Caco-2 (cell line): ENCODE data around the gene IQCK. TPM values are rescaled to one million over a fixed set of nuclear protein-coding genes. Genes with fewer than 3 reads are reported as not detected.
A peak's percentile ranks its signal among the peaks of the same experiment; 100 is the strongest.

ENCODE experiments used
- BruUV-seq: library from RNA; stranded (reverse); fragments of 400-500 nt; replicated peaks from 2 replicates; lab custom pipeline; 2021; lab: Mats Ljungman, UMichigan
- CTCF ChIA-PET: fragments of 300-600 bp; sonication (Branson Sonifier 250); formaldehyde crosslinking; loops from one replicate; lab custom pipeline; 2022; ENCODE audit warnings: antibody characterized with exemption; lab: Charles Lee
- POLR2A ChIA-PET: fragments of 300-600 bp; sonication (Branson Sonifier 250); formaldehyde crosslinking; loops from one replicate; lab custom pipeline; 2022; ENCODE audit warnings: antibody characterized with exemption; lab: Charles Lee
- DNase-seq, 2 experiments: peaks; one replicate each; pipeline versions ENCODE4 v3.0.0 to v3.0.0-alpha.2; 2020 to 2022
- H3K27me3 ChIP-seq: replicated peaks from 2 replicates; pipeline ENCODE4 v1.6.0; 2011; ENCODE audit warnings: low read length; ENCODE audit not compliant: control insufficient read depth, insufficient read depth
- H3K36me3 ChIP-seq: 2 replicates; pipeline ENCODE4 v1.5.1; 2011; ENCODE audit warnings: low read length; ENCODE audit not compliant: control insufficient read depth, insufficient read depth
- H3K4me1 ChIP-seq: fragments of 250-450 bp; sonication (Bioruptor Pico); 2 replicates; pipeline ENCODE4 v1.5.1; 2020; ENCODE audit warnings: mild to moderate bottlenecking
- H3K4me3 ChIP-seq: 2 replicates; pipeline ENCODE4 v1.5.1; 2011; ENCODE audit warnings: low read depth, mild to moderate bottlenecking, control low read depth, low read length
- H3K9me3 ChIP-seq: fragments of 250-450 bp; sonication (Bioruptor Pico); 2 replicates; pipeline ENCODE4 v1.5.1; 2020; ENCODE audit warnings: mild to moderate bottlenecking, moderate library complexity
- H3K27ac Mint-ChIP-seq: one replicate; pipeline ENCODE4 v1.8.0; 2022; ENCODE audit warnings: mixed read lengths; ENCODE audit not compliant: unreplicated experiment
- H3K27me3 Mint-ChIP-seq: one replicate; pipeline ENCODE4 v1.8.0; 2022; ENCODE audit warnings: mixed read lengths; ENCODE audit not compliant: insufficient read depth, unreplicated experiment
- H3K36me3 Mint-ChIP-seq: one replicate; pipeline ENCODE4 v1.8.0; 2022; ENCODE audit warnings: mild to moderate bottlenecking, mixed read lengths; ENCODE audit not compliant: insufficient read depth, unreplicated experiment
- H3K4me1 Mint-ChIP-seq: one replicate; pipeline ENCODE4 v1.8.0; 2022; ENCODE audit warnings: low read depth, mixed read lengths; ENCODE audit not compliant: unreplicated experiment
- H3K4me3 Mint-ChIP-seq: one replicate; pipeline ENCODE4 v1.8.0; 2022; ENCODE audit warnings: mild to moderate bottlenecking, moderate library complexity, mixed read lengths; ENCODE audit not compliant: unreplicated experiment
- H3K9me3 Mint-ChIP-seq: one replicate; pipeline ENCODE4 v1.8.0; 2022; ENCODE audit warnings: mixed read lengths; ENCODE audit not compliant: unreplicated experiment
- intact Hi-C: fragments of 100-400 bp; cut with micrococcal nuclease; formaldehyde crosslinking; loops from one replicate; pipeline ENCODE4 v1.10.0; 2022; ENCODE audit not compliant: unreplicated experiment
- total RNA-seq: library from RNA; stranded (reverse); gene quantifications from 2 replicates; pipeline ENCODE4 v1.2.3, GENCODE V29; 2022
- TF ChIP-seq, protein P1 (sequence below), 2 experiments: fragments of 200-600 bp in 1 of 2; IDR thresholded peaks; 1 replicate in 1 of 2; 2 replicates in 1 of 2; pipeline versions ENCODE4 v1.5.1 to v1.8.0; 2011 to 2022; ENCODE audit warnings: antibody characterized with exemption in 1 of 2, control low read depth in 1 of 2, inconsistent platforms in 1 of 2, low read depth in 1 of 2, low read length in 1 of 2, mild to moderate bottlenecking in 1 of 2, moderate library complexity in 1 of 2; ENCODE audit not compliant: insufficient read depth in 1 of 2, severe bottlenecking in 1 of 2, unreplicated experiment in 1 of 2

The IQCK gene
- total RNA-seq, 1 experiment from 2014 or later, result 2.0 TPM

DNA sequence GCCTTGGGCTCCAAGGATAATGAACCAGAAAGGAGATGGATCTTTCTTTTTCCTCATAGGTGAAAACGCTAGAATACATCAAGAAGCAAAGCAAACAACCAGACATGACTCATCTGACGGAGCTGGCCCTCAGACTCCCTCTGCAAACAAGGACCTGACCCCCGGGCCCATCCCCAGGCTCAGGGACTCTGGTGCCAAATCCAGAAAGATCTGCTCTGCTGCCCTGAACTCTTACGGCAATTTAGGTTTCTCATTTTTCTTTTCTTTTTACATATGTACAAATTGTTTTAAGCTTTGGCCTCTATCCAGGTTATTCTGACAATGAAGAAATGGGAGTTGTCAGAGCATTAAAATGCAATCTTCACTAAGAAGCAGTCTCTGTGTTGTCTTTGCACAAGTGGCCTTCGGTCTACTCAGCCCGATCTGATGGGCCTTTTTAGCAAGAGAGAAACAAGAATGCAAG is 17.7 kb upstream of the IQCK start:
- TF ChIP-seq, protein P1, sequence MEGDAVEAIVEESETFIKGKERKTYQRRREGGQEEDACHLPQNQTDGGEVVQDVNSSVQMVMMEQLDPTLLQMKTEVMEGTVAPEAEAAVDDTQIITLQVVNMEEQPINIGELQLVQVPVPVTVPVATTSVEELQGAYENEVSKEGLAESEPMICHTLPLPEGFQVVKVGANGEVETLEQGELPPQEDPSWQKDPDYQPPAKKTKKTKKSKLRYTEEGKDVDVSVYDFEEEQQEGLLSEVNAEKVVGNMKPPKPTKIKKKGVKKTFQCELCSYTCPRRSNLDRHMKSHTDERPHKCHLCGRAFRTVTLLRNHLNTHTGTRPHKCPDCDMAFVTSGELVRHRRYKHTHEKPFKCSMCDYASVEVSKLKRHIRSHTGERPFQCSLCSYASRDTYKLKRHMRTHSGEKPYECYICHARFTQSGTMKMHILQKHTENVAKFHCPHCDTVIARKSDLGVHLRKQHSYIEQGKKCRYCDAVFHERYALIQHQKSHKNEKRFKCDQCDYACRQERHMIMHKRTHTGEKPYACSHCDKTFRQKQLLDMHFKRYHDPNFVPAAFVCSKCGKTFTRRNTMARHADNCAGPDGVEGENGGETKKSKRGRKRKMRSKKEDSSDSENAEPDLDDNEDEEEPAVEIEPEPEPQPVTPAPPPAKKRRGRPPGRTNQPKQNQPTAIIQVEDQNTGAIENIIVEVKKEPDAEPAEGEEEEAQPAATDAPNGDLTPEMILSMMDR (IDR thresholded peaks at IDR 0.05; ENCODE audit: insufficient read depth in 1 of 2, low read depth in 1 of 2, low read length in 1 of 2, severe bottlenecking in 1 of 2, unreplicated experiment in 1 of 2), result no peak
- no TSS peak for BruUV-seq
- ChIA-PET POLR2A (interaction anchor here (1.0 kb wide), 1 partner anchor 18 kb away, joined by 3 read pairs; the partner anchor contains the start of genes IQCK and KNOP1), CTCF (interaction anchor here (0.5 kb wide), 1 partner anchor 649 kb away, joined by 3 read pairs; no protein-coding TSS in a partner anchor)
- Histone ChIP-seq H3K27me3 (no peaks in the 10 kb centered on the region), H3K4me3 (no peak overlapping the region), H3K9me3 (no peaks in the 10 kb centered on the region), H3K4me1 (peaks cover 11% of the 10 kb centered on the region), H3K36me3 (peaks cover 2% of the 10 kb centered on the region)
- intact Hi-C loops, result no loop called here
- Mint-ChIP-seq H3K27ac (peak overlapping the region; percentile 33), H3K27me3 (no peaks in the 10 kb centered on the region), H3K4me1 (peaks cover 15% of the 10 kb centered on the region), H3K4me3 (no peak overlapping the region), H3K36me3 (peaks cover 33% of the 10 kb centered on the region), H3K9me3 (no peaks in the 10 kb centered on the region)
- peak in 1 of 2 experiments; percentile 32 for DNase-seq

DNA sequence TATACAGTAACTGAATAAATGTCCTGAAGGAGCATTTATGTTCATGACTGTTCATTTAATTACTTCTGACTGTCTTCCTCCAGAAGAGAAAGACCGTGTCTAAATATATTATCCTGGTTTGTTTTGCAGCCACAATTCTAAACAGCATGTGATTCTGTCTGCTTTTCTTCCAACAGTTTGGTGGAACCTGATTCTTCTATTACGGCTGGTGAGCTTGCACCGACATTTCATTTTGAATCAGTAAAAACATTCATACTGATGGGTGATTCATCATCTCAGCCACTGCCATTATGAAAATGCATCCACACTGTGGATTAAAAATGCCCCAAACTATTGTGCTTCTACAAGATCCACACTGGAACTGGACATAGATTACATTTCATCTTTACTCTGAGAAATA is 17.0 kb upstream of the IQCK start:
- intact Hi-C loops, result no loop called here
- no peak for DNase-seq
- Histone ChIP-seq H3K4me1 (peaks cover 11% of the 10 kb centered on the region), H3K27me3 (no peaks in the 10 kb centered on the region), H3K4me3 (no peak overlapping the region), H3K9me3 (no peaks in the 10 kb centered on the region), H3K36me3 (peaks cover 4% of the 10 kb centered on the region)
- ChIA-PET CTCF (interaction anchor here (0.6 kb wide), 1 partner anchor 1998 kb away, joined by 3 read pairs; no protein-coding TSS in a partner anchor), POLR2A (no interaction called here)
- BruUV-seq, result no TSS peak
- H3K4me1 Mint-ChIP-seq, result peaks cover 15% of the 10 kb centered on the region
- H3K27me3 Mint-ChIP-seq, result no peaks in the 10 kb centered on the region
- no peak overlapping the region for H3K4me3 Mint-ChIP-seq
- TF ChIP-seq, protein P1 (IDR thresholded peaks at IDR 0.05; ENCODE audit: insufficient read depth in 1 of 2, low read depth in 1 of 2, low read length in 1 of 2, severe bottlenecking in 1 of 2, unreplicated experiment in 1 of 2), result no peak
- H3K36me3 Mint-ChIP-seq, result peaks cover 38% of the 10 kb centered on the region
- no peak overlapping the region for H3K27ac Mint-ChIP-seq
- no peaks in the 10 kb centered on the region for H3K9me3 Mint-ChIP-seq

DNA sequence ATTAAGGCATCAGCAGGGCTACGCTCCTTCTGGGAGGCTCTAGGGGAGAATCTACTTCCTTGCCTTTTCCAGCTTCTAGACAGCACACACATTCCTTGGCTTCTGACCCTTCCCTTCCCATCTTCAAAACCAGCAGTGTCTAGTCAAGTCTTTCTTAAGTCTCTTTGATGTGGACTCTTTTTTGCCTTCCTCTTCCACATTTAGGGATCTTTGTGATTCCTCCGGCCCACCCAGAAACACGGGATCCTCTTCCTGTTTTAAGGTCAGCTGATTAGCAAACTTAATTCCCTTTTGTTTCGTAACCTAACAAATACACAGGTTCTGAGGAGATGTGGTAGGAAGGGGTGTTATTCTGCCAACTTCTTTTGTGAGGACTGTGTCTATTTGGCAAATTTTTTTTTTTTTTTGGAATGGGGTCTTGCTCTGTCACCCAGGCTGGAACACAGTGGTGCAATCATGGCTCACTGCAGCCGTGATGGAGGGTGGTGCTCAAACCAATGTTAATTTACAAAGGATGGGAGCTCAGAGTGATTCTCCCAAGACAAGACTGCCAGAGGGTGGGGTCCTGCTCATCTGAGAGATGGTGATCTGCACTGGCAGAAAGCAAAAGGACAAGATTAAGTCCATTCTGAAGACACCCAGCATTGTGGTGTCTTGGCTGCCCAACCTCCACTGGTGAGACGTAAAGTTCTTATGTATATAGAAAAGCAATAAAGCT is 14.7 kb upstream of the IQCK start:
- no TSS peak for BruUV-seq
- H3K36me3 Mint-ChIP-seq, result peaks cover 48% of the 10 kb centered on the region
- CTCF ChIA-PET, result no interaction called here
- H3K36me3 ChIP-seq, result peaks cover 4% of the 10 kb centered on the region
- peaks cover 11% of the 10 kb centered on the region for H3K4me1 ChIP-seq
- no peak overlapping the region for H3K27ac Mint-ChIP-seq
- peaks cover 11% of the 10 kb centered on the region for H3K4me1 Mint-ChIP-seq
- intact Hi-C loops, result no loop called here
- TF ChIP-seq, protein P1 (IDR thresholded peaks at IDR 0.05; ENCODE audit: insufficient read depth in 1 of 2, low read depth in 1 of 2, low read length in 1 of 2, severe bottlenecking in 1 of 2, unreplicated experiment in 1 of 2), result no peak
- POLR2A ChIA-PET, result no interaction called here
- H3K27me3 Mint-ChIP-seq, result no peaks in the 10 kb centered on the region
- H3K4me3 ChIP-seq, result no peak overlapping the region
- H3K4me3 Mint-ChIP-seq, result no peak overlapping the region
- no peak for DNase-seq
- H3K9me3 ChIP-seq, result no peaks in the 10 kb centered on the region
- no peaks in the 10 kb centered on the region for H3K27me3 ChIP-seq
- H3K9me3 Mint-ChIP-seq, result no peaks in the 10 kb centered on the region
